Heart left ventricle (tissue), 16 donors: Measurements from ENCODE around the gene UBE2Q1. TPM values are rescaled to one million over a fixed set of nuclear protein-coding genes. Genes with fewer than 3 reads are reported as not detected.

Experiments used
- ATAC-seq, 4 donors: fragments of 200-7000 bp; cut with Tn5 transposase; one replicate each; pipeline ENCODE4 v1.9.1; 2020 to 2022; ENCODE audit warnings: moderate library complexity in 4 of 4, mild to moderate bottlenecking in 3 of 4, moderate number of reproducible peaks in 1 of 4
- DNase-seq, 5 donors: peaks; one replicate each; pipeline ENCODE4 v3.0.0-alpha.2; 2020
- H3K27ac ChIP-seq, 12 donors: fragments of 200-600 bp; sonication (generic) in 4 of 12; one replicate each; pipeline versions ENCODE4 v1.5.0 to v1.8.0; 2016 to 2022; ENCODE audit warnings: mild to moderate bottlenecking in 2 of 12
- H3K27me3 ChIP-seq, 9 donors: fragments of 200-600 bp; sonication (generic) in 2 of 9; one replicate each; pipeline versions ENCODE4 v1.5.1 to v1.8.0; 2016 to 2022; ENCODE audit warnings: mild to moderate bottlenecking in 3 of 9
- H3K36me3 ChIP-seq, 9 donors: fragments of 200-600 bp; sonication (generic) in 2 of 9; one replicate each; pipeline versions ENCODE4 v1.5.0 to v1.8.0; 2018 to 2022; ENCODE audit warnings: mild to moderate bottlenecking in 2 of 9
- H3K4me1 ChIP-seq, 12 donors: fragments of 200-600 bp; sonication (generic) in 4 of 12; one replicate each; pipeline versions ENCODE4 v1.5.0 to v1.8.0; 2016 to 2022; ENCODE audit warnings: mild to moderate bottlenecking in 3 of 12
- H3K4me3 ChIP-seq, 12 donors: fragments of 200-600 bp; sonication (generic) in 4 of 12; one replicate each; pipeline versions ENCODE4 v1.5.0 to v1.8.0; 2017 to 2022; ENCODE audit warnings: mild to moderate bottlenecking in 9 of 12, moderate library complexity in 4 of 12
- H3K9me3 ChIP-seq, 12 donors: fragments of 200-600 bp; sonication (generic) in 4 of 12; one replicate each; pipeline versions ENCODE4 v1.5.0 to v1.8.0; 2016 to 2022; ENCODE audit warnings: mild to moderate bottlenecking in 1 of 12
- CTCF ChIP-seq, 12 donors: fragments of 200-600 bp; sonication (generic) in 4 of 12; IDR thresholded peaks; one replicate each; pipeline versions ENCODE4 v1.5.0 to v1.8.0; 2018 to 2022; ENCODE audit warnings: antibody characterized with exemption in 12 of 12, mild to moderate bottlenecking in 5 of 12
- POLR2A ChIP-seq, 2 donors: fragments of 450-650 bp; IDR thresholded peaks; one replicate each; pipeline ENCODE4 v1.6.1; 2017; ENCODE audit warnings: antibody characterized with exemption in 2 of 2, mild to moderate bottlenecking in 2 of 2, moderate library complexity in 2 of 2
- WGBS, 4 donors: extraction: QIAGEN DNeasy Blood & Tissue Kit in 2 of 4; methylation state at CpG; one replicate each; pipeline versions ENCODE4 v1.1.5 to v1.1.7; 2013 to 2018; 5-methylcytosine and 5-hydroxymethylcytosine counted together
- intact Hi-C, 10 donors: fragments of 100-400 bp; cut with DNase I; formaldehyde crosslinking; loops; one replicate each; pipeline versions ENCODE4 v1.11.1 to v1.14.2; 2022
- long read RNA-seq, 3 donors: library from polyadenylated mRNA; unstranded; transcript quantifications; one replicate each; pipeline ENCODE4 v2.0.0, GENCODE V29; 2020 to 2021
- polyA plus RNA-seq, 2 donors: library from polyadenylated mRNA; stranded (reverse); fragments of 200-250 nt; gene quantifications; one replicate each; pipeline ENCODE4 v1.2.3, GENCODE V29; 2013
- total RNA-seq, 9 donors: library from RNA; depleted of rRNA in 2 of 9; stranded (reverse); fragments of >200 nt in 2 of 9; fragmentation: NEBNext Ultra II Directional in 3 of 9; extraction: Animal tissue kit (Norgen Biotek cat#: 25700) in 3 of 9; gene quantifications; one replicate each; pipeline versions ENCODE4 v1.1.0 to v1.2.4, GENCODE V29; 2016 to 2023
- donor health status: ischemic (EF 13 %, LVEDD 7.1; RV severe dilation, severe dysfunction).
- donor health status: healthy with polysubstance abuse.
- donor health status: DM: no; HTN: yes; CAD: no.
- donor health status: DM: no; HTN: no; CAD: no.
- donor health status: ischemic (EF 25% LVEDD 6.9; RV normal size, moderate dysfunction).
- donor health status: ischemic (EF 25% LVEDD 5.7; RV mildly dilated, moderate dysfunction).
- donor health status: healthy.
- donor health status: DM: yes; HTN: yes; CAD: no.
- donor health status: ischemic (EF 35%, LVEDD 5.7; RV mildly dilated, moderate dysfunction).
- donor health status: nonischemic (EF 11% LVEDD 7.7; RV severe dilation, severe dysfunction).
- donor health status: DM: yes; HTN: yes; CAD: no.
- donor health status: PGD.
- donor health status: ischemic (EF 29% LVEDD 5.4; RV normal size, mild dysfunction).
- donor health status: nonischemic (EF 23%, LVEDD 6.1; RV moderate dilation, normal function).

The UBE2Q1 gene
- total RNA-seq (10 to 100 TPM; 22.1 to 79.4 (median 58.8) TPM), polyA plus RNA-seq (10 to 100 TPM; 23.0 to 36.2 TPM)
- long read RNA-seq, donor 1, transcript UBE2Q1-201 (13 exons, 3,210 nt) = major isoform, 28 of 33 reads
- long read RNA-seq, donor 1, partial matches to known transcripts = 1 of 33 reads
- long read RNA-seq, donor 1, other reads (novel, unspliced or antisense) = 4 of 33 reads
- long read RNA-seq, donor 2, partial matches to known transcripts = 1 of 2 reads
- long read RNA-seq, donor 2, other reads (novel, unspliced or antisense) = 0 of 2 reads
- long read RNA-seq, donor 3, transcript UBE2Q1-201 (13 exons, 3,210 nt) = major isoform, 31 of 38 reads
- long read RNA-seq, donor 3, partial matches to known transcripts = 4 of 38 reads
- long read RNA-seq, donor 3, other reads (novel, unspliced or antisense) = 3 of 38 reads

GRCh38 chr1:154557939-154558719 is at the start of gene UBE2Q1:
Gene UBE2Q1 (minus strand): TSS chr1:154558662. CDS start chr1:154558553, 109 bp downstream.
- ATAC-seq (peak in 1 of 4 donors; percentile 0), DNase-seq (peak; percentile 53 to 79 (median 69))
- H3K9me3 ChIP-seq = no peaks in the 10 kb centered on the region
- H3K27ac ChIP-seq = peak within 1 kb of the TSS; percentile 85 to 97 (median 94)
- no peak for TF ChIP-seq POLR2A (IDR thresholded peaks at IDR 0.05)
- TF ChIP-seq CTCF (IDR thresholded peaks at IDR 0.05) = no peak
- peaks cover 0 to 33% (median 27%) of the 10 kb centered on the region in 9 donors for H3K36me3 ChIP-seq
- intact Hi-C loops = loop anchor here in 8 of 10 donors (1.0 to 10.0 kb wide), 14 partner anchors 49 to 527 kb away; partner anchors contain the start of genes PMVK (in 3 of the 8), IL6R (in 2 of the 8), ADAR (in 1 of the 8) and KCNN3 (in 1 of the 8)
- WGBS, 4 donors = 0 to 1% (median 1%) methylated on average over 23 to 68 of the region's 69 CpGs
- peak within 1 kb of the TSS; percentile 67 to 98 (median 95) for H3K4me3 ChIP-seq
- H3K4me1 ChIP-seq = peaks cover 3 to 43% (median 27%) of the 10 kb centered on the region in 12 donors
- H3K27me3 ChIP-seq = no peaks in the 10 kb centered on the region

GRCh38 chr1:154607609-154608396 is 49.3 kb upstream of the UBE2Q1 start, which contains the start of gene ADAR:
Gene ADAR (minus strand): TSS chr1:154608186. CDS start chr1:154608006, 180 bp downstream.
- no peaks in the 10 kb centered on the region for H3K9me3 ChIP-seq
- WGBS, 4 donors = 0 to 1% (median 1%) methylated on average over 39 to 59 of the region's 59 CpGs
- H3K4me3 ChIP-seq = peak within 1 kb of the TSS; percentile 70 to 96 (median 88)
- peak within 1 kb of the TSS; percentile 88 to 98 (median 94) for H3K27ac ChIP-seq
- TF ChIP-seq POLR2A (IDR thresholded peaks at IDR 0.05) (peak in 1 of 2 donors; percentile 50), CTCF (IDR thresholded peaks at IDR 0.05) (no peak)
- ATAC-seq (peak; percentile 90 to 93 (median 92)), DNase-seq (peak; percentile 91 to 93 (median 93))
- peaks cover 4 to 79% (median 47%) of the 10 kb centered on the region in 12 donors for H3K4me1 ChIP-seq
- intact Hi-C loops = loop anchor here in 1 of 10 donors (5.0 kb wide), 1 partner anchor 51 kb away; the partner anchor contains the start of gene UBE2Q1
- no peaks in the 10 kb centered on the region for H3K27me3 ChIP-seq
- peaks cover 0 to 28% (median 0%) of the 10 kb centered on the region in 9 donors for H3K36me3 ChIP-seq

GRCh38 chr1:154607106-154607608 is 48.7 kb upstream of the UBE2Q1 start:
- Histone ChIP-seq H3K4me1 (peaks cover 4 to 84% (median 54%) of the 10 kb centered on the region in 12 donors), H3K27ac (peak overlapping the region; percentile 88 to 98 (median 94)), H3K27me3 (no peaks in the 10 kb centered on the region), H3K9me3 (no peaks in the 10 kb centered on the region), H3K36me3 (peaks cover 0 to 32% (median 4%) of the 10 kb centered on the region in 9 donors), H3K4me3 (peak overlapping the region; percentile 70 to 96 (median 88))
- no peak for TF ChIP-seq POLR2A (IDR thresholded peaks at IDR 0.05)
- no peak for TF ChIP-seq CTCF (IDR thresholded peaks at IDR 0.05)
- ATAC-seq = peak in 2 of 4 donors; percentile 1 to 18
- 17 to 24% (median 19%) methylated on average over 11 of the region's 11 CpGs for WGBS, 4 donors
- intact Hi-C loops = loop anchor here in 1 of 10 donors (5.0 kb wide), 1 partner anchor 50 kb away; the partner anchor contains the start of gene UBE2Q1
- no peak for DNase-seq
